Panc1 (cell line): ENCODE data around the gene HERC3. TPM values are rescaled to one million over a fixed set of nuclear protein-coding genes. Genes with fewer than 3 reads are reported as not detected.

Experiments used
- ATAC-seq: fragments of 200-7000 bp; cut with Tn5 transposase; 2 replicates; pipeline ENCODE4 v1.9.1; 2020; ENCODE audit warnings: mild to moderate bottlenecking, moderate library complexity
- Bru-seq: library from RNA; stranded (reverse); fragments of 400-500 nt; gene quantifications from one replicate; lab custom pipeline; 2021; lab: Mats Ljungman, UMichigan
- BruChase-seq, 2 experiments: library from RNA; stranded (reverse); fragments of 400-500 nt; gene quantifications; one replicate each; lab custom pipeline; 2021; lab: Mats Ljungman, UMichigan
- BruUV-seq: library from RNA; stranded (reverse); fragments of 400-500 nt; replicated peaks from 2 replicates; lab custom pipeline; 2021; lab: Mats Ljungman, UMichigan
- CTCF ChIA-PET: fragments of 300-600 bp; sonication (Branson Sonifier 250); formaldehyde crosslinking; loops from one replicate; lab custom pipeline; 2022; ENCODE audit warnings: antibody characterized with exemption; lab: Charles Lee
- POLR2A ChIA-PET: fragments of 300-600 bp; sonication (Branson Sonifier 250); formaldehyde crosslinking; loops from one replicate; lab custom pipeline; 2022; ENCODE audit warnings: antibody characterized with exemption; lab: Charles Lee
- DNase-seq: peaks from one replicate; pipeline ENCODE4 v3.0.0-alpha.2; 2010; ENCODE audit warnings: low read depth, low spot score
- H3K27ac ChIP-seq: 2 replicates; pipeline ENCODE4 v1.5.1; 2011; ENCODE audit warnings: mild to moderate bottlenecking, low read length, inconsistent platforms
- H3K27me3 ChIP-seq: fragments of 200-500 bp; sonication (Bioruptor generic); 2 replicates; pipeline ENCODE4 v1.6.0; 2014; ENCODE audit warnings: low read length, inconsistent platforms; ENCODE audit not compliant: control insufficient read depth, insufficient read depth
- H3K36me3 ChIP-seq: fragments of 200-500 bp; sonication (Bioruptor generic); 2 replicates; pipeline ENCODE4 v1.5.1; 2014; ENCODE audit warnings: inconsistent platforms, mild to moderate bottlenecking, low read length, moderate library complexity; ENCODE audit not compliant: control insufficient read depth, insufficient read depth
- H3K4me1 ChIP-seq: 2 replicates; pipeline ENCODE4 v1.5.1; 2011; ENCODE audit warnings: inconsistent platforms, mild to moderate bottlenecking, low read length, moderate library complexity; ENCODE audit not compliant: control insufficient read depth, insufficient read depth
- H3K4me3 ChIP-seq, 2 experiments: 2 replicates each; pipeline ENCODE4 v1.5.1; 2011 to 2012; ENCODE audit warnings: low read depth in 2 of 2, low read length in 2 of 2, mild to moderate bottlenecking in 2 of 2, inconsistent platforms in 1 of 2, moderate library complexity in 1 of 2
- H3K9me3 ChIP-seq: fragments of 200-500 bp; sonication (Bioruptor generic); 2 replicates; pipeline ENCODE4 v1.5.1; 2014; ENCODE audit warnings: low read depth, mild to moderate bottlenecking, inconsistent platforms, low read length, moderate library complexity; ENCODE audit not compliant: control insufficient read depth, insufficient read depth
- POLR2AphosphoS5 ChIP-seq: IDR thresholded peaks from 2 replicates; pipeline ENCODE4 v1.6.1; 2012; ENCODE audit warnings: mild to moderate bottlenecking, low read depth, low read length, moderate library complexity
- REST ChIP-seq, 2 experiments: IDR thresholded peaks; 2 replicates each; pipeline ENCODE4 v1.6.1; 2011 to 2012; ENCODE audit warnings: low read depth in 2 of 2, control low read depth in 1 of 2, low read length in 1 of 2, mild to moderate bottlenecking in 1 of 2, moderate library complexity in 1 of 2; ENCODE audit not compliant: insufficient read depth in 1 of 2
- SIN3A ChIP-seq: IDR thresholded peaks from 2 replicates; pipeline ENCODE4 v1.6.1; 2012; ENCODE audit warnings: low read depth, mild to moderate bottlenecking, low read length, moderate library complexity, borderline replicate concordance; ENCODE audit not compliant: insufficient read depth
- TCF7L2 ChIP-seq: IDR thresholded peaks from 2 replicates; pipeline ENCODE4 v1.6.1; 2011; ENCODE audit warnings: mild to moderate bottlenecking, low read depth, low read length, inconsistent platforms
- in situ Hi-C: cut with HindIII; loops from 2 replicates; pipeline ENCODE4 v1.10.0; 2016; ENCODE audit warnings: low sequenced_read_pairs, low pct_unique_long_range_greater_than_20kb
- intact Hi-C: fragments of 100-400 bp; cut with micrococcal nuclease; formaldehyde crosslinking; loops from one replicate; pipeline ENCODE4 v1.10.0; 2022; ENCODE audit not compliant: unreplicated experiment
- long read RNA-seq: library from polyadenylated mRNA; unstranded; transcript quantifications from one replicate; pipeline ENCODE4 v2.0.0, GENCODE V29; 2021; ENCODE audit not compliant: unreplicated experiment
- polyA plus RNA-seq: library from polyadenylated mRNA; unstranded; fragments of >200 nt; gene quantifications from one replicate; pipeline ENCODE4 v1.2.1, GENCODE V29; 2012; ENCODE audit warnings: missing spikeins; ENCODE audit not compliant: insufficient read length
- total RNA-seq: library from RNA; stranded (reverse); gene quantifications from one replicate; pipeline ENCODE4 v1.2.1, GENCODE V29; 2021; ENCODE audit not compliant: unreplicated experiment
- TF ChIP-seq, protein P1 (sequence below): fragments of 450-650 bp; IDR thresholded peaks from 2 replicates; pipeline ENCODE4 v1.5.1; 2017; ENCODE audit warnings: mild to moderate bottlenecking

HERC3 gene
- total RNA-seq, result 1.1 TPM
- polyA plus RNA-seq, result 0.39 TPM
- percentile 30 among the genes with signal in this experiment for Bru-seq, nascent RNA
- BruChase-seq, experiment 1, labeled RNA remaining after a 2-hour chase, result percentile 26 among the genes with signal in this experiment
- percentile 32 among the genes with signal in this experiment for BruChase-seq, experiment 2, labeled RNA remaining after a 6-hour chase
- long read RNA-seq, partial matches to known transcripts, result 1 of 3 reads
- long read RNA-seq, other reads (novel, unspliced or antisense), result 2 of 3 reads

- no peak for DNase-seq
- Histone ChIP-seq H3K27me3 (peaks cover 3% of the 10 kb centered on the region; the same call in 1 of the 2 replicates), H3K27ac (no peak within 1 kb of the TSS), H3K4me3 (peak within 1 kb of the TSS; percentile 55 to 56), H3K36me3 (no peaks in the 10 kb centered on the region), H3K9me3 (no peaks in the 10 kb centered on the region), H3K4me1 (0 out of 2 replicates have a peak, but pooled peaks cover 2% of the 10 kb centered on the region)
- in situ Hi-C loops, result no loop called here
- intact Hi-C loops, result no loop called here
- ATAC-seq, result peak; percentile 99
- TF ChIP-seq POLR2AphosphoS5 (no peak), TCF7L2 (no peak), REST (IDR thresholded peaks at IDR 0.05; ENCODE audit: insufficient read depth in 1 of 2, low read depth in 2 of 2, low read length in 1 of 2) (no peak), SIN3A (no peak)
- TF ChIP-seq, protein P1, sequence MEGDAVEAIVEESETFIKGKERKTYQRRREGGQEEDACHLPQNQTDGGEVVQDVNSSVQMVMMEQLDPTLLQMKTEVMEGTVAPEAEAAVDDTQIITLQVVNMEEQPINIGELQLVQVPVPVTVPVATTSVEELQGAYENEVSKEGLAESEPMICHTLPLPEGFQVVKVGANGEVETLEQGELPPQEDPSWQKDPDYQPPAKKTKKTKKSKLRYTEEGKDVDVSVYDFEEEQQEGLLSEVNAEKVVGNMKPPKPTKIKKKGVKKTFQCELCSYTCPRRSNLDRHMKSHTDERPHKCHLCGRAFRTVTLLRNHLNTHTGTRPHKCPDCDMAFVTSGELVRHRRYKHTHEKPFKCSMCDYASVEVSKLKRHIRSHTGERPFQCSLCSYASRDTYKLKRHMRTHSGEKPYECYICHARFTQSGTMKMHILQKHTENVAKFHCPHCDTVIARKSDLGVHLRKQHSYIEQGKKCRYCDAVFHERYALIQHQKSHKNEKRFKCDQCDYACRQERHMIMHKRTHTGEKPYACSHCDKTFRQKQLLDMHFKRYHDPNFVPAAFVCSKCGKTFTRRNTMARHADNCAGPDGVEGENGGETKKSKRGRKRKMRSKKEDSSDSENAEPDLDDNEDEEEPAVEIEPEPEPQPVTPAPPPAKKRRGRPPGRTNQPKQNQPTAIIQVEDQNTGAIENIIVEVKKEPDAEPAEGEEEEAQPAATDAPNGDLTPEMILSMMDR, result no peak
- BruUV-seq, result no TSS peak
- CTCF ChIA-PET, result no interaction called here
- POLR2A ChIA-PET, result no interaction called here
Measured at GRCh38 chr4:88591787-88592599, at the start of gene HERC3. TSS of gene HERC3 (plus strand) at chr4:88592480. CDS start at chr4:88605824, 13,344 bp downstream.

GRCh38 chr4:88549815-88550214 lies 42.5 kb upstream of the HERC3 start:
- no peaks in the 10 kb centered on the region for H3K9me3 ChIP-seq
- intact Hi-C loops, result no loop called here
- ChIA-PET POLR2A (no interaction called here), CTCF (no interaction called here)
- TF ChIP-seq REST (IDR thresholded peaks at IDR 0.05; ENCODE audit: insufficient read depth in 1 of 2, low read depth in 2 of 2, low read length in 1 of 2) (no peak), POLR2AphosphoS5 (no peak), SIN3A (no peak), TCF7L2 (no peak)
- TF ChIP-seq, protein P1, result no peak
- H3K27me3 ChIP-seq, result no peaks in the 10 kb centered on the region
- H3K4me3 ChIP-seq, result no peak overlapping the region
- H3K36me3 ChIP-seq, result no peaks in the 10 kb centered on the region
- ATAC-seq (no peak), DNase-seq (no peak)
- in situ Hi-C loops, result no loop called here
- H3K4me1 ChIP-seq, result no peaks in the 10 kb centered on the region
- no TSS peak for BruUV-seq
- no peak overlapping the region for H3K27ac ChIP-seq
